Measurements from ENCODE around the gene TAF1A.

DNA sequence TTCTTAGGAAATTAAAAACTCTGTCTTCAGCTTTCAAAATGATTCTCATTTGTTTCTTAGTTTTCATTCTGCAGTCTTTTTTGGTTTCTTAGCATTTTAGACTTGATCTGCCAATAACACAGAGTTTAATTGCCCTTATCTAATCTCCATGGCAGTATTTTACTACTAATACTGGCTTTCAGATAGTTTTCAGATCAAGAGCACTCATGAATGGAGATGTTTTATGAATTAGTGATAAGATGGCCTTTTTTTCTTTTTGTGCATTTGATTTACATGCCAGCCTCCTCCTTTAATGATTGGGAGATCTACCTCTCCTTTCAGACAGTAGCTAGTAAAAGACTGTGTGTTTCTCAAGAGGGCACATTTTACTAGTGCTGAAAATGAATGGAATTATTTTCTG lies 33.7 kb upstream of the TAF1A start:
- TF ChIP-seq, protein P1, sequence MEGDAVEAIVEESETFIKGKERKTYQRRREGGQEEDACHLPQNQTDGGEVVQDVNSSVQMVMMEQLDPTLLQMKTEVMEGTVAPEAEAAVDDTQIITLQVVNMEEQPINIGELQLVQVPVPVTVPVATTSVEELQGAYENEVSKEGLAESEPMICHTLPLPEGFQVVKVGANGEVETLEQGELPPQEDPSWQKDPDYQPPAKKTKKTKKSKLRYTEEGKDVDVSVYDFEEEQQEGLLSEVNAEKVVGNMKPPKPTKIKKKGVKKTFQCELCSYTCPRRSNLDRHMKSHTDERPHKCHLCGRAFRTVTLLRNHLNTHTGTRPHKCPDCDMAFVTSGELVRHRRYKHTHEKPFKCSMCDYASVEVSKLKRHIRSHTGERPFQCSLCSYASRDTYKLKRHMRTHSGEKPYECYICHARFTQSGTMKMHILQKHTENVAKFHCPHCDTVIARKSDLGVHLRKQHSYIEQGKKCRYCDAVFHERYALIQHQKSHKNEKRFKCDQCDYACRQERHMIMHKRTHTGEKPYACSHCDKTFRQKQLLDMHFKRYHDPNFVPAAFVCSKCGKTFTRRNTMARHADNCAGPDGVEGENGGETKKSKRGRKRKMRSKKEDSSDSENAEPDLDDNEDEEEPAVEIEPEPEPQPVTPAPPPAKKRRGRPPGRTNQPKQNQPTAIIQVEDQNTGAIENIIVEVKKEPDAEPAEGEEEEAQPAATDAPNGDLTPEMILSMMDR (IDR thresholded peaks at IDR 0.05; ENCODE audit: insufficient read depth, low read length, poor library complexity, severe bottlenecking), result no peak
- no peak for TF ChIP-seq EZH2phosphoT487 (conservative IDR thresholded peaks at IDR 0.05; ENCODE audit: low read length)

Data from SU-DHL-6 (cell line).